Panc1 (cell line): ENCODE measurements around the gene DEPDC5.

Source experiments
- CTCF ChIP-seq: fragments of 450-650 bp; IDR thresholded peaks from 2 replicates; pipeline ENCODE4 v1.5.1; 2017; ENCODE audit warnings: mild to moderate bottlenecking
- POLR2AphosphoS5 ChIP-seq: IDR thresholded peaks from 2 replicates; pipeline ENCODE4 v1.6.1; 2012; ENCODE audit warnings: mild to moderate bottlenecking, low read depth, low read length, moderate library complexity
- SIN3A ChIP-seq: IDR thresholded peaks from 2 replicates; pipeline ENCODE4 v1.6.1; 2012; ENCODE audit warnings: low read depth, mild to moderate bottlenecking, low read length, moderate library complexity, borderline replicate concordance; ENCODE audit not compliant: insufficient read depth
- TCF7L2 ChIP-seq: IDR thresholded peaks from 2 replicates; pipeline ENCODE4 v1.6.1; 2011; ENCODE audit warnings: mild to moderate bottlenecking, low read depth, low read length, inconsistent platforms
- TF ChIP-seq, protein P1 (sequence below), 2 experiments: IDR thresholded peaks; 2 replicates each; pipeline ENCODE4 v1.6.1; 2011 to 2012; ENCODE audit warnings: low read depth in 2 of 2, control low read depth in 1 of 2, low read length in 1 of 2, mild to moderate bottlenecking in 1 of 2, moderate library complexity in 1 of 2; ENCODE audit not compliant: insufficient read depth in 1 of 2

GRCh38 chr22:31952094-31952401, 198.2 kb downstream of the DEPDC5 start:
- TF ChIP-seq, protein P1, sequence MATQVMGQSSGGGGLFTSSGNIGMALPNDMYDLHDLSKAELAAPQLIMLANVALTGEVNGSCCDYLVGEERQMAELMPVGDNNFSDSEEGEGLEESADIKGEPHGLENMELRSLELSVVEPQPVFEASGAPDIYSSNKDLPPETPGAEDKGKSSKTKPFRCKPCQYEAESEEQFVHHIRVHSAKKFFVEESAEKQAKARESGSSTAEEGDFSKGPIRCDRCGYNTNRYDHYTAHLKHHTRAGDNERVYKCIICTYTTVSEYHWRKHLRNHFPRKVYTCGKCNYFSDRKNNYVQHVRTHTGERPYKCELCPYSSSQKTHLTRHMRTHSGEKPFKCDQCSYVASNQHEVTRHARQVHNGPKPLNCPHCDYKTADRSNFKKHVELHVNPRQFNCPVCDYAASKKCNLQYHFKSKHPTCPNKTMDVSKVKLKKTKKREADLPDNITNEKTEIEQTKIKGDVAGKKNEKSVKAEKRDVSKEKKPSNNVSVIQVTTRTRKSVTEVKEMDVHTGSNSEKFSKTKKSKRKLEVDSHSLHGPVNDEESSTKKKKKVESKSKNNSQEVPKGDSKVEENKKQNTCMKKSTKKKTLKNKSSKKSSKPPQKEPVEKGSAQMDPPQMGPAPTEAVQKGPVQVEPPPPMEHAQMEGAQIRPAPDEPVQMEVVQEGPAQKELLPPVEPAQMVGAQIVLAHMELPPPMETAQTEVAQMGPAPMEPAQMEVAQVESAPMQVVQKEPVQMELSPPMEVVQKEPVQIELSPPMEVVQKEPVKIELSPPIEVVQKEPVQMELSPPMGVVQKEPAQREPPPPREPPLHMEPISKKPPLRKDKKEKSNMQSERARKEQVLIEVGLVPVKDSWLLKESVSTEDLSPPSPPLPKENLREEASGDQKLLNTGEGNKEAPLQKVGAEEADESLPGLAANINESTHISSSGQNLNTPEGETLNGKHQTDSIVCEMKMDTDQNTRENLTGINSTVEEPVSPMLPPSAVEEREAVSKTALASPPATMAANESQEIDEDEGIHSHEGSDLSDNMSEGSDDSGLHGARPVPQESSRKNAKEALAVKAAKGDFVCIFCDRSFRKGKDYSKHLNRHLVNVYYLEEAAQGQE (IDR thresholded peaks at IDR 0.05; ENCODE audit: insufficient read depth in 1 of 2, low read depth in 2 of 2, low read length in 1 of 2): no peak
- TF ChIP-seq CTCF (no peak), POLR2AphosphoS5 (no peak), TCF7L2 (no peak), SIN3A (no peak)
